ENCODE data around the gene NUP93.

GRCh38 chr16:56775162-56775561 is 45.2 kb downstream of the NUP93 start:
- TF ChIP-seq CTCF (IDR thresholded peaks at IDR 0.05) (no peak), POLR2A (IDR thresholded peaks at IDR 0.05) (no peak), EP300 (IDR thresholded peaks at IDR 0.05) (no peak)
